ENCODE results near the gene RGPD4.

Gene RGPD4

DNA sequence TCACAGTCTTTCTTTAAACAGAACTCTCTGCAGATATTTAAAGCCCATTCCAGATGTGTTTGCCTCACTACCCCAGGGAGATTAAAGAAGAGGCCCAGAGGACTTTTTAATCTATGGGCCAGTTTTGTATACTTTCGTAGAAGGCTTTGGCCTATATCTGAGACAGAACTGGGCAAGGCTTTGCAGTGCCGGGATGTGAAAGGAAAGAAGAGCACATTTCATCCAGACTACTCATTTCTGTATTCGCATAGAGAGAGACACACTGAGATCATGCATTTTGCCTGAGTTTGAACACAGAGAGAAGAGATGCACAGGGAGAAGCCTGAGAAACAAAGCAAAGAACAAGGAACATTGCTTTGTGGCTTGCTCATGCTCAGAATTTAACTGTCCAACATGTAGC lies 104.7 kb downstream of the RGPD4 start:
- DNase-seq = no peak

DNA sequence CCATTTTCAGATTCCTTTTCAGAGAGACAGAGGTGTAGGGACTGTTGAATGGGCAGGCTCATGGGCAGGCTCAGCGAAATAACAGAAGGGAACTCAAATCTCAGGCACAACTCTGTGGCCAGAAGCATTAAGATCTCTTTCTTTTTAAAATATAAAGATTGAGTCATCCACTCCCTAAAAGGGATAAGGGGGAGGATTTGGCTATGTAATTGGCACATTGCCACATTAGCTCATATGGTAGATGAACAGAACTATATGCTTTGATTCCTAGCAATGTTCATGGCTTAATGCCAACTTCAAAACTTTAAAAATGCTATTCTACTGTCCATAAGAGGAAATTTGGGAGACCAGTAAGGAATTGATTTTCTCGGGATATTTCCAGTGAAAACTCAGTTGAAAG lies 105.8 kb downstream of the RGPD4 start:
- no peak for DNase-seq

DNA sequence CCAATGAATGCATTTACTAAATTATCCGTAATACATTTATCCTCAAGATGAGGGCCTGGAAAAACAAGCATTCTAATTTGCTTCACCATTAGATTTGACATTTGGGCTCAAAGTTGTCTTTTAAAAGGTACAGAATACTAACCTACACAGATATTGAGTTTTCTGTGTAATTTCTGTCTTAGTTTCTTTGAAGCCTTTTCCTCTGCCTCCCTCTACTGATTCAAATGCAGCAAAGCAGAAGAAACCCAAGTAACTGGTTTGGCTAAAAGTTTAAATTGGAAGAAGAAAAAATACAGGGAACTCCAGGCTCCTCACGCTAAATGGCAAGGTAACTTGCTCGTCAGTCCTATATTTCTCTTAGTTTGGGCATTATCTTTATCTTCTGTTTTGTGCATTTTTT lies 106.3 kb downstream of the RGPD4 start:
- no peak for DNase-seq

DNA sequence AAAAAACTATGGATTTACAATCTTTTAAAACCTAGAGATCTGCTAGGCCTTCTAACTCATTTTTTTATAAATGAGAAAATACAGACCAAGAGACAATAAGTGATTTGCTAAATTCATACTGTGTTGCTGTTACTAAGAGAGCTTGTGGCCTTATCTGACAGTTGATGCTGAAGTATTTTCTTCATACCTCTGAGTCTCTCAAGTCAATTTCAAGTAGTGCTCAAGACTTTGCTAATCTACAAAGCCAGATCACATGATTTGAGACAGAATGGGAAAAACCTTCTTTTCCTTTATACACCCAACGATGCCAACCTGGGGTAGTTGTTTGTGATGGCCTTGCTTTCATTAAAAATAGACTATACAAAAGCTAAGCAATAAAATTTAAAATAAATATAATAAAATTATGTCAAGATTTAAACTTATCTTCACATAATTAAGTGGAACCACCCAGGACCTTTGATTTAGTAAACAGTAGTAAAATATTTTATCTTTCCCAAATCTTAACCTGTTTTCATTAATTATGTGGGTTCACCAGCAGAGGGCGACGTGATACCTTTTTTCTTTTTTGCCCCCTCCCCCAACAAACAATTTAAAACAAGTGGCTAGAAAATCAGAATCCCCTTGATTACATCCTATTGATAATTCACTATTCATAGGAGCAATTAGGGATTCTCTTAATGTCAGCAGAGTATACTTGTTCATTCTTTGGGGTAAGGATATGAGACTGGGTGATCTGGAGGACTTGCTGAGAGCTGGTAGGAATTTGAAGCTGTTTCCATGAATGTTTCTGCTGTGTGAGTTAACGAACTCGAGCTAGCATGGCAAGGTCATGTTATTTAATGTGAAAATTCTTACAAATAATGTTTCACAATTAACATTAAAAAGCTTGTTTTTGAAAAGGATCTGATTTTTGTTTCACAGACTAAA lies 110.0 kb downstream of the RGPD4 start:
- DNase-seq = no peak

Measured in activated CD4-positive, alpha-beta T cell treated with anti-CD3 and anti-CD28 coated beads for 4 hours (primary cell).